ENCODE data around the gene BLVRB. TPM values are rescaled to one million over a fixed set of nuclear protein-coding genes. Genes with fewer than 3 reads are reported as not detected.
A peak's percentile ranks its signal among the peaks of the same experiment; 100 is the strongest.

Gene BLVRB
- total RNA-seq, 1 donor from 2014 or later, result 123 TPM

GRCh38 chr19:40419066-40419612 is 46.4 kb downstream of the BLVRB start:
- TF ChIP-seq CTCF (IDR thresholded peaks at IDR 0.05), result no peak
- no peak overlapping the region for H3K27ac ChIP-seq
- no peaks in the 10 kb centered on the region for H3K27me3 ChIP-seq (ENCODE audit: low read depth)
- H3K4me3 ChIP-seq, result no peak overlapping the region
- ATAC-seq, result no peak
- no peak for DNase-seq
- intact Hi-C loops (cut with DNase I), result no loop called here
- H3K9me3 ChIP-seq, result no peaks in the 10 kb centered on the region
- H3K4me1 ChIP-seq, result peaks cover 73% of the 10 kb centered on the region
- peaks cover 14% of the 10 kb centered on the region for H3K36me3 ChIP-seq

- no peak for TF ChIP-seq CTCF (IDR thresholded peaks at IDR 0.05)
- peak overlapping the region; percentile 6 for H3K4me3 ChIP-seq
- H3K4me1 ChIP-seq, result peaks cover 62% of the 10 kb centered on the region
- intact Hi-C loops (cut with DNase I), result no loop called here
- ATAC-seq (no peak), DNase-seq (no peak)
- H3K27ac ChIP-seq, result peak overlapping the region; percentile 78
- peaks cover 10% of the 10 kb centered on the region for H3K36me3 ChIP-seq
- H3K27me3 ChIP-seq (ENCODE audit: low read depth), result no peaks in the 10 kb centered on the region
- no peaks in the 10 kb centered on the region for H3K9me3 ChIP-seq
Measured at GRCh38 chr19:40418040-40418439, 47.5 kb downstream of the BLVRB start.

- intact Hi-C loops (cut with DNase I), result no loop called here
- H3K36me3 ChIP-seq, result peaks cover 6% of the 10 kb centered on the region
- no peak for ATAC-seq
- no peaks in the 10 kb centered on the region for H3K27me3 ChIP-seq (ENCODE audit: low read depth)
- peak overlapping the region; percentile 78 for H3K27ac ChIP-seq
- no peak for DNase-seq
- H3K4me3 ChIP-seq, result peak overlapping the region; percentile 6
- no peaks in the 10 kb centered on the region for H3K9me3 ChIP-seq
- no peak for TF ChIP-seq CTCF (IDR thresholded peaks at IDR 0.05)
- H3K4me1 ChIP-seq, result peaks cover 58% of the 10 kb centered on the region
Measured at GRCh38 chr19:40417643-40417981, 47.9 kb downstream of the BLVRB start.

GRCh38 chr19:40416918-40417642 is 48.5 kb downstream of the BLVRB start:
- ATAC-seq (no peak), DNase-seq (peak; percentile 63)
- Histone ChIP-seq H3K27me3 (ENCODE audit: low read depth) (no peaks in the 10 kb centered on the region), H3K36me3 (peaks cover under 1% of the 10 kb centered on the region), H3K27ac (peak overlapping the region; percentile 78), H3K9me3 (no peaks in the 10 kb centered on the region), H3K4me3 (peak overlapping the region; percentile 21), H3K4me1 (peaks cover 52% of the 10 kb centered on the region)
- TF ChIP-seq CTCF (IDR thresholded peaks at IDR 0.05), result no peak
- intact Hi-C loops (cut with DNase I), result no loop called here

- Histone ChIP-seq H3K27ac (peak overlapping the region; percentile 21), H3K9me3 (no peaks in the 10 kb centered on the region), H3K36me3 (no peaks in the 10 kb centered on the region), H3K4me3 (no peak overlapping the region), H3K4me1 (peaks cover 54% of the 10 kb centered on the region), H3K27me3 (ENCODE audit: low read depth) (no peaks in the 10 kb centered on the region)
- no peak for TF ChIP-seq CTCF (IDR thresholded peaks at IDR 0.05)
- ATAC-seq, result no peak
- intact Hi-C loops (cut with DNase I), result no loop called here
- DNase-seq, result no peak
Measured at GRCh38 chr19:40415768-40416167, 49.8 kb downstream of the BLVRB start.
